Central memory CD8-positive, alpha-beta T cell (primary cell): ENCODE data around the gene PRF1.
"Not testable (repeated sequence)": the region's sequence is repeated elsewhere in the genome, so short reads cannot be mapped to it uniquely, and the experiment has no call there.

ENCODE experiments used
- ATAC-seq: fragments of 150-1000 bp; cut with Tn5 transposase; replicated peaks from 2 replicates; pipeline ENCODE4 v1.10.0; 2022; ENCODE audit warnings: mild to moderate bottlenecking, moderate FRiP score, moderate number of reproducible peaks; ENCODE audit not compliant: poor library complexity, severe bottlenecking; ENCODE audit errors: extremely low read depth
- DNase-seq, 2 donors: peaks; one replicate each; pipeline ENCODE4 v3.0.0; 2021; ENCODE audit warnings: low spot score in 2 of 2
- H3K27ac Mint-ChIP-seq: one replicate; pipeline ENCODE4 v1.8.0; 2022; ENCODE audit warnings: low read depth, mild to moderate bottlenecking, moderate library complexity, mixed read lengths
- H3K27me3 Mint-ChIP-seq: one replicate; pipeline ENCODE4 v1.8.0; 2022; ENCODE audit warnings: mixed read lengths
- H3K36me3 Mint-ChIP-seq: one replicate; pipeline ENCODE4 v1.8.0; 2022; ENCODE audit warnings: mild to moderate bottlenecking, moderate library complexity, mixed read lengths; ENCODE audit not compliant: insufficient read depth
- H3K4me1 Mint-ChIP-seq: one replicate; pipeline ENCODE4 v1.8.0; 2022; ENCODE audit warnings: mixed read lengths
- H3K4me3 Mint-ChIP-seq: one replicate; pipeline ENCODE4 v1.8.0; 2022; ENCODE audit warnings: mild to moderate bottlenecking, moderate library complexity, mixed read lengths
- H3K9me3 Mint-ChIP-seq: one replicate; pipeline ENCODE4 v1.8.0; 2022; ENCODE audit warnings: mixed read lengths

Gene PRF1

DNA sequence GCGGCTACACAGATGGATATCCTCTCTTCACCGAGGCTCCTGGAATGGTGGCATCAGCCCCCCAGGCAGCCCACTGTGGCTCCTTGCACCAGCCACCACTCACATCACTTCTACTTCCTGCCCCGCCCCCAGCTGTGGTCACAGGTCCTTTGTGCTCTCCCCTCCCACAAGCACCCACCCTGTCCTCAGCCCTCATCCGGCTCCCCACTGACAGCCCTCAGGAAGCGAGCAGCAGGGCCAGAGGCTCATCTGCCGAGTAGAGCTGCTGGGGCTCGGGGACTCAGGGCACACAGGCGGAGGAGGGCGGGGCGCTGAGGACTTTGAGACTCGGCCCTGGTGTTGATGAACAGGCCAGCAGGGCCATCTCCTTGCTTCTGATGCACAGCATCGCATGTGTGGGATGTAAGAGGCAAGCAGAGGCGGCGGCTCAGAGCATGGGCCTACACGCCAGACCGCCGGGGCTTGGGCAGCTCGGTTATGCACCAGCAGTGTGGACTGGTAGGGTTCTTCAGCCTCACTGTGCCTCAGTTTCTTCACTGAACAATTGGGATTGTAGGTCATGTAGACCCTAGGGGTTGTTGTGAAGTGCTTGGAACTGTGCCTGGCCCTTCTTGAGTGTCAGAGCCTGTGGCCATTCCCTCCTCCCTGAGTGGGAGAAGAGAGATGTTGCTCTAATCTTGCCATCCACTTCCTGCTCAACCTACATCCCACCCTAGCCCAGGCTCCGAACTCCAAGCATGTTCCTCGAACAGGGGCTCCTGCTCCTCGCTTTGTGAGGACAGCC is at the start of gene PRF1:
Gene PRF1 (minus strand): TSS at position 77 of the 784 bp plus-strand sequence. CDS start 1,839 bp downstream, outside the sequence.
- peaks cover 50% of the 10 kb centered on the region for H3K36me3 Mint-ChIP-seq
- ATAC-seq (peak; percentile 92), DNase-seq (peak; percentile 71 to 84)
- H3K27ac Mint-ChIP-seq = peak within 1 kb of the TSS; percentile 91
- H3K4me3 Mint-ChIP-seq = peak within 1 kb of the TSS; percentile 96
- H3K27me3 Mint-ChIP-seq = no peaks in the 10 kb centered on the region
- peaks cover 64% of the 10 kb centered on the region for H3K4me1 Mint-ChIP-seq
- H3K9me3 Mint-ChIP-seq = peaks cover 5% of the 10 kb centered on the region

DNA sequence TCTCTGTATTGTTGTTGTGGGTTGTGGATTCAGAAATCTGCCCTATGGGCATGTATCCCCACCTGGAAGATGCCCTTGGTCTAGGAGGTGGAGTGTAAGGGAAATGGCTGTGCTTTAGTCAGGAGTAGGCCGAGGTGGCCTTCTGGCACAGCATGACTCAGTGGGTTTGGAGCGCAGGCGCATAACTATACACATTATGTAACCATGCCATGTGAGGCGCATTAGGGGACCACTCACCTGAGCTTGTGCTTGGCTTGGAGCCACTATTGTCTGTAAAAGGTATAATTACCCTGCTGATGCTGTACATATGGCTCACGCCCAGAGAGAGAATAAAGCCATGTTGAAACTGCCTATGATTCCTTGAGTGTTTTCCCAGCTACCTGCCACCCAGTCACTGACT is 49.1 kb upstream of the PRF1 start:
- no peak overlapping the region for H3K27ac Mint-ChIP-seq
- DNase-seq (no peak), ATAC-seq (no peak)
- peaks cover 10% of the 10 kb centered on the region for H3K9me3 Mint-ChIP-seq
- no peaks in the 10 kb centered on the region for H3K4me1 Mint-ChIP-seq
- no peaks in the 10 kb centered on the region for H3K36me3 Mint-ChIP-seq
- H3K4me3 Mint-ChIP-seq = no peak overlapping the region
- no peaks in the 10 kb centered on the region for H3K27me3 Mint-ChIP-seq

DNA sequence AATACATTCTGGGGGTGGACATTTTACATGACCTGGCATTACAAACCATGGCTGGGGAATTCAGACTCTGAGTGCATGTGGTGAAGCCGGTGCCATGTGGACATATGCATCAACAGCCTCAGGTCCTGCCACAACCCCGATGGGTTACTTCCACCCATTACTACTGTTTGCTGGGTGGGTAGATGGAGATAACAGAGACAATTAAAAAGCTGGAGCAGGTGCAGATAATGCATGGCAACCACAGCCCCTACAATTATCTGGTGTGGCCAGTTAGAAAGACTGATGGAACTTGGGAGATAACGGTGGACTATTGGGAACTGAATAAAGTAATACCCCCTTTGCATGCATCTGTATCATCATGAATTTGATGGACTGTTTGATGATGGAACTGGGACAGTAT is 48.2 kb upstream of the PRF1 start:
- ATAC-seq (no peak), DNase-seq (no peak)
- Mint-ChIP-seq H3K4me1 (no peaks in the 10 kb centered on the region), H3K4me3 (no peak overlapping the region), H3K9me3 (peaks cover 10% of the 10 kb centered on the region), H3K36me3 (peaks cover 1% of the 10 kb centered on the region), H3K27me3 (no peaks in the 10 kb centered on the region), H3K27ac (no peak overlapping the region)

DNA sequence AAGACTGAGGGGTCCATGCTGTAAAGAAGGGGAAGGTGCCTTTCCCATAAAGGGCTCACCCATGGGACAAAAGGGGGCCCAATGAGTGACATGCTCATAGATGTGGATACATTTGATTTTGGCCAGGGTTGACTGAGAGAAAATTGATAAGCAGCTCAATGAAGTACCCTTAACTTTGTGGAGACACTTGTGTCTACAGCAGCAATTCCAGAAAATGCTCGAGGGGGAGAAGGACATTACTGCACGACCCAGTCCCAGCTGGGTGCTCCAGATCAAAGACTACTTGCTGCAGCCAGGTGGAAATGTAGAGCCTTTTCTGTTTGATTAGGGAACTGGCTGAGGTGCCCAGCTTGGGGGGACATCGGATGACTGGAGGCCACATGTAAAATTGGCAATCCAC is 47.6 kb upstream of the PRF1 start:
- Mint-ChIP-seq H3K9me3 (peaks cover 10% of the 10 kb centered on the region), H3K36me3 (peaks cover 1% of the 10 kb centered on the region), H3K27ac (no peak overlapping the region), H3K4me1 (no peaks in the 10 kb centered on the region), H3K27me3 (no peaks in the 10 kb centered on the region), H3K4me3 (no peak overlapping the region)
- ATAC-seq (no peak), DNase-seq (no peak)

DNA sequence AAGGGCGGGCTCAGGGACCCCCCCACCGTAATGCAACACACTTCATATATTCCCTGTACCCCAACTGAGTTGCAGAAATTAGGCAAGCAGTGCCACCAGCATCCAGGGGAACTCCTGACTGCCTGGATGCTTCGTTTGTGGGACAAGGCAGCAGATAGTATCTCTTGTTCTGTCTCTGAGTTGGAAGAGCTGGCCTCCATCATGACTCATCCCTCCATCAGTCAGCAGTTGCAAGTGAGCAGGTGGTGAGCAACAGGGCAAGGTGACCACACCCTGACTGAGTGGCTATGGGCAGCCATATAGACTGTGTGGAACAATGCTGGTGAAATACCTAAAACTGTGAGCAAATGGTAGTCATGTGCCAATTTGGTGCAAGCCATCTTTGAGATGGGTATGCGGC is 47.0 kb upstream of the PRF1 start:
- Mint-ChIP-seq H3K27me3 (no peaks in the 10 kb centered on the region), H3K36me3 (peaks cover 1% of the 10 kb centered on the region), H3K4me3 (no peak overlapping the region), H3K4me1 (no peaks in the 10 kb centered on the region), H3K27ac (no peak overlapping the region), H3K9me3 (peaks cover 10% of the 10 kb centered on the region)
- no peak for DNase-seq
- ATAC-seq = no peak

DNA sequence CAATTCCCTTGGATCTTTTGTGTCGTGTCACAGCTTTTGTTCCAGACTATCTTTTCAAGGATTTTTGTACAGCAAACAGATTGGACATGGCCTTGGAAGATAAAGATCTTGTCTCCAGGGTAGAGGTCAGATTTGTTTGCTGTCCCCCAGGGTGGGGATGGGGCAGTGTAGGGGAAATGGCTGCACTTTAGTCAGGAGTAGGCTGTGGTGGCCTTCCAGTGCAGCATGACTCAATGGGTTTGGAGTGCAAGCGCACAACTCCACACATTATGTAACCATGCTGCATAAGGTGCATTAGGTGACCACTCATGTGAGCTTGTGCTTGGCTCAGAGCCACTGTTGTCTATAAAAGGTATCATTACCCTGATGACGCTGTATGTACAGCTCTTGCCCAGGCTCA is 45.9 kb upstream of the PRF1 start:
- peaks cover 1% of the 10 kb centered on the region for H3K36me3 Mint-ChIP-seq
- H3K4me3 Mint-ChIP-seq = no peak overlapping the region
- H3K9me3 Mint-ChIP-seq = peaks cover 10% of the 10 kb centered on the region
- no peaks in the 10 kb centered on the region for H3K27me3 Mint-ChIP-seq
- ATAC-seq (no peak), DNase-seq (no peak)
- no peak overlapping the region for H3K27ac Mint-ChIP-seq
- H3K4me1 Mint-ChIP-seq = no peaks in the 10 kb centered on the region

DNA sequence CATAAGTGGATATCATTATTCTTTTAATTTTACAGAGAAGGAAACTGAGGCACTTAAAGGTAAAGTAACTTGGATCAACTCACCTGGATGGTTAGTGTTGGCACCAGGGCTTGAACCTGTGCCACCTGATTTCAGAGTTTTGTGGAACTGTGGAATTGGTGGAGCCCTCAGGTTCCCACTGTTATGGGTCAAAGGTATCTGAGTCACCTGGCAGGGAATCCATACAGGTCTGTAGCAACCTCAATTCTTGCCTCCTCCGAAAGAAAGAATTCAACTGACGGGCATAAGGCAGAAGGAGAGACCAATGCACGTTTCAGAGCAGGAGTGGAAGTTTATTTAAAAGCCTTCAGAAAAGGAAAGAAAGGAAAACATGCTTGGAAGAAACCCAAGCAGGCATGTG is 44.5 kb upstream of the PRF1 start:
- no peak overlapping the region for H3K27ac Mint-ChIP-seq
- DNase-seq (no peak), ATAC-seq (no peak)
- H3K27me3 Mint-ChIP-seq = no peaks in the 10 kb centered on the region
- no peaks in the 10 kb centered on the region for H3K4me1 Mint-ChIP-seq
- peaks cover 1% of the 10 kb centered on the region for H3K36me3 Mint-ChIP-seq
- no peak overlapping the region for H3K4me3 Mint-ChIP-seq
- peaks cover 10% of the 10 kb centered on the region for H3K9me3 Mint-ChIP-seq

DNA sequence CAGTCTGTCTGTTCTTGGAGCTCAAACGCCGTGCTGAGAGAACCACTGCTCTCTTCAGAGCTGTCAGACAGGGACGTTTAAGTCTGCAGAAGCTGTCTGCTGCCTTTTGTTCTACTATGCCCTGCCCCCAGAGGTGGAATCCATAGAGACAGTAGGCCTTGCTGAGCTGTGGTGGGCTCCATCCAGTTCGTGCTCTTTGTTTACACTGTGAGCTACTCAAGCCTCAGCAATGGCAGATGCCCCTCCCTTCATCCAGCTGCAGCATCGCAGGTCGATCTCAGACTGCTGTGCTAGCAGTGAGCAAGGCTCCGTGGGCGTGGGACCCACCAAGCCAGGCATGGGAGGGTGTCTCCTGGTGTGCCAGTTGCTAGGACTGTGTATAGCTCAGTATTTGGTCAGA is 42.4 kb upstream of the PRF1 start:
- not testable (repeated sequence) for H3K36me3 Mint-ChIP-seq, H3K4me3 Mint-ChIP-seq, DNase-seq, H3K27ac Mint-ChIP-seq, H3K4me1 Mint-ChIP-seq, ATAC-seq, H3K27me3 Mint-ChIP-seq
- peaks cover 10% of the 10 kb centered on the region for H3K9me3 Mint-ChIP-seq

DNA sequence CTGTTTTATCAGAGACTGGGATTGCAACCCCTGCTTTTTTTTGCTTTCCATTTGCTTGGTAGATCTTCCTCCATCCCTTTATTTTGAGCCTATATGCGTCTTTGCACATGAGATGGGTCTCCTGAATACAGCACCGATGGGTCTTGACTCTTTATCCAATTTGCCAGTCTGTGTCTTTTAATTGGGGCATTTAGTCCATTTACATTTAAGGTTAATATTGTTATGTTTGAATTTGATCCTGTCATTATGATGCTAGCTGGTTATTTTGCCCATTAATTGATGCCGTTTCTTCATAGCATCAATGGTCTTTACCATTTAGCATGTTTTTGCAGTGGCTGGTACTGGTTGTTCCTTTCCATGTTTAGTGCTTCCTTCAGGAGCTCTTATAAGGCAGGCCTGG is 40.7 kb upstream of the PRF1 start:
- H3K9me3 Mint-ChIP-seq, H3K27me3 Mint-ChIP-seq, H3K4me1 Mint-ChIP-seq, H3K4me3 Mint-ChIP-seq, ATAC-seq, DNase-seq, H3K36me3 Mint-ChIP-seq: not testable (repeated sequence)
- H3K27ac Mint-ChIP-seq = peak overlapping the region; percentile 19

DNA sequence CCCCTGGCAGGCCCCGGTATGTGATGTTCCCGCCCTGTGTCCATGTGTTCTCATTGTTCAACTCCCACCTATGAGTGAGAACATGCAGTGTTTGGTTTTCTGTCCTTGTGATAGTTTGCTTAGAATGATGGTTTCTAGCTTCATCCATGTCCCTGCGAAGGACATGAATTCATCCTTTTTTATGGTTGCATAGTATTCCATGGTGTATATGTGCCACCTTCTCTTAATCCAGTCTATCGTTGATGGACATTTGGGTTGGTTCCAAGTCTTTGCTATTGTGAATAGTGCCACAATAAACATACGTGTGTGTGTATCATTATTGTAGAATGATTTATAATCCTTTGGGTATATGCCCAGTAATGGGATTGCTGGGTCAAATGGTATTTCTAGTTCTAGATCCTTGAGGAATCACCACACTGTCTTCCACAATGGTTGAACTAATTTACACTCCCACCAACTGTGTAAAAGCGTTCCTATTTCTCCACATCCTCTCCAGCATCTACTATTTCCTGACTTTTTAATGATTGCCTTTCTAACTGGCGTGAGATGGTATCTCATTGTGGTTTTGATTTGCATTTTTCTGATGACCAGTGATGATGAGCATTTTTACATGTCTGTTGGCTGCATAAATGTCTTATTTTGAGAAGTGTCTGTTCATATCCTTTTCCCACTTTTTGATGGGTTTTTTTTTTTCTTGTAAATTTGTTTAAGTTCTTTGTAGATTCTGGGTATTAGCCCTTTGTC is 37.3 kb upstream of the PRF1 start:
- H3K9me3 Mint-ChIP-seq, H3K4me1 Mint-ChIP-seq, H3K4me3 Mint-ChIP-seq, H3K27ac Mint-ChIP-seq, H3K27me3 Mint-ChIP-seq, DNase-seq, ATAC-seq, H3K36me3 Mint-ChIP-seq: not testable (repeated sequence)

DNA sequence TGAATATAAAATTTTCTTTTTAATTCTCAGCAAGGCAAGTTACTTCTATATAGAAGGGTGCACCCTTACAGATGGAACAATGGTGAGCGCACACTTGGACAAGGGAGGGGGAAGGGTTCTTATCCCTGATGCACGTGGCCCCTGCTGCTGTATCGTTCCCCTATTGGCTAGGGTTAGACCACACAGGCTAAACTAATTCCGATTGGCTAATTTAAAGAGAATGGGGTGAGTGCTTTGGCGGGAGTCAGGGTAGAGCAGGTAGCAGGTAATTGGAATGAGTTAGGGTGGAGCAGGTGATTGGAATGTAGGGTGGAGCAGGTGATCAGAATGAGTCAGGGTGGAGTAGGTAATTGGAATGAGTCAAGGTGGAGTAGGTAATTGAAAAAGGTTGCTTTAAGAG is 32.0 kb upstream of the PRF1 start:
- H3K27me3 Mint-ChIP-seq, H3K4me3 Mint-ChIP-seq, ATAC-seq, DNase-seq, H3K4me1 Mint-ChIP-seq, H3K36me3 Mint-ChIP-seq, H3K27ac Mint-ChIP-seq, H3K9me3 Mint-ChIP-seq: not testable (repeated sequence)

DNA sequence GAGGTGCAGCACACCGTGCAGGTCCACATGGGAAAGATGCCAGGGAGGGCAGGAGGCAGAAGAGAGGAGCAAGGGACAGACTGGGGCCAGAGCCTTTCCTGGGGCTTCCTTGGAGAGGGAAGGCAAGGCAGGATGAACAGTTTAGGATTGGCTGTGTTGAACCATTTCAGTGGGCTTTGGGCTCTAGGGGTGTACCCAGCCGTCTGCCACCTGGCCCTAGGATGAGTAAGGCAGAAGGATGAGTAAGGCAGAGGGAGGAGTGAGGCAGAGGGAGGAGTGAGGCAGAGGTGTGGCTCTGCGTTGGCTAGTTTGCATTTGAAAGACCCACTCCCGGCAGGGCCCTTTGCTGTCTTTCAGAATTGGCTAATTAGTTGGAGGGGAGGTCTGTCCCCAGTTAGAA is 31.5 kb upstream of the PRF1 start:
- ATAC-seq = no peak
- H3K36me3 Mint-ChIP-seq = no peaks in the 10 kb centered on the region
- no peak overlapping the region for H3K4me3 Mint-ChIP-seq
- no peaks in the 10 kb centered on the region for H3K9me3 Mint-ChIP-seq
- no peak for DNase-seq
- no peaks in the 10 kb centered on the region for H3K27me3 Mint-ChIP-seq
- H3K4me1 Mint-ChIP-seq = peaks cover 6% of the 10 kb centered on the region
- no peak overlapping the region for H3K27ac Mint-ChIP-seq

DNA sequence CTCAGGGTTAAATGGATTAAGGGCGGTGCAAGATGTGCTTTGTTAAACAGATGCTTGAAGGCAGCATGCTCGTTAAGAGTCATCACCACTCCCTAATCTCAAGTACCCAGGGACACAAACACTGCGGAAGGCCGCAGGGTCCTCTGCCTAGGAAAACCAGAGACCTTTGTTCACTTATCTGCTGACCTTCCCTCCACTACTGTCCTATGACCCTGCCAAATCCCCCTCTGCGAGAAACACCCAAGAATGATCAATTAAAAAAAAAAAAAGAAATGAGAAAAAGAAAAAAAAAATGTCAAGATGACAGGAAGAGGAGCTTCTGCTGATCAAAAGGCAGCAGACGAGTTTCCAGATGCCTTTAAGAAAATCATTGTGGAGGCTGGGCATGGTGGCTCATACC is 29.2 kb upstream of the PRF1 start:
- not testable (repeated sequence) for H3K27me3 Mint-ChIP-seq, H3K27ac Mint-ChIP-seq, ATAC-seq, H3K4me3 Mint-ChIP-seq, H3K36me3 Mint-ChIP-seq, DNase-seq, H3K4me1 Mint-ChIP-seq, H3K9me3 Mint-ChIP-seq
